ENCODE data around the gene SHC2. TPM values are rescaled to one million over a fixed set of nuclear protein-coding genes. Genes with fewer than 3 reads are reported as not detected.

SHC2 gene
- total and polyA plus RNA-seq, 2 of the 8 experiments (the other 6 are each of a cell fraction or from before 2014, with no cell fraction given): 4.4 to 7.3 TPM

- no peaks in the 10 kb centered on the region for H3K79me1 ChIP-seq (ENCODE audit: low read depth, low read length)
- peak overlapping the region; percentile 55; the same call in 1 of the 2 replicates for H2BK20ac ChIP-seq (ENCODE audit: low read length)
- H4K8ac ChIP-seq (ENCODE audit: extremely low read depth, insufficient read depth, low read length): peak overlapping the region; percentile 60; the same call in 1 of the 2 replicates
- H3K4me3 ChIP-seq (ENCODE audit: extremely low read depth in 1 of 4, insufficient read depth in 2 of 4, low read depth in 3 of 4, low read length in 4 of 4): no peak overlapping the region
- H3K79me2 ChIP-seq (ENCODE audit: control insufficient read depth in 1 of 2, insufficient read depth in 2 of 2, low read length in 2 of 2): no peaks in the 10 kb centered on the region
- no peak overlapping the region for H4K91ac ChIP-seq (replicated peaks; ENCODE audit: insufficient read length, low read length)
- no peak overlapping the region for H3K23ac ChIP-seq (ENCODE audit: insufficient read length)
- DNase-seq (ENCODE audit: low read depth in 1 of 2, low spot score in 2 of 2) (peak; percentile 41 to 85), FAIRE-seq (no peak)
- ChIA-PET CTCF (ENCODE audit: partially characterized antibody) (interaction anchor here (0.6 to 3.1 kb wide), 31 partner anchors 9 to 562 kb away, joined by 3 to 25 read pairs (median 4); partner anchors contain the start of genes MADCAM1, SHC2 and TPGS1), POLR2A (ENCODE audit: partially characterized antibody) (interaction anchor here (1.2 to 2.0 kb wide), 3 partner anchors 22 to 99 kb away, joined by 5 to 6 read pairs (median 5); no protein-coding TSS in a partner anchor)
- H2BK5ac ChIP-seq (ENCODE audit: low read depth, low read length): no peak overlapping the region; the same call in 1 of the 2 replicates
- H3K4me2 ChIP-seq (ENCODE audit: insufficient read depth in 1 of 2, low read depth in 2 of 2, low read length in 2 of 2): peak overlapping the region; percentile 3 to 57; a peak in 3 of 4 replicates
- peak overlapping the region; percentile 44 for H4K5ac ChIP-seq (ENCODE audit: insufficient read length, low read depth, low read length)
- H3K56ac ChIP-seq (replicated peaks; ENCODE audit: insufficient read length, low read depth, low read length): no peak overlapping the region
- H3K27me3 ChIP-seq (replicated peaks in 1 of 4; ENCODE audit: control insufficient read depth in 3 of 4, extremely low read depth in 1 of 4, insufficient read depth in 3 of 4, low read length in 3 of 4): peaks cover 0 to 3% (median 0%) of the 10 kb centered on the region in 4 experiments; a peak in 1 of 7 replicates
- H2BK120ac ChIP-seq (replicated peaks; ENCODE audit: low read depth, low read length): no peak overlapping the region
- 51% methylated on average over 43 of the region's 44 CpGs; no CpG with 5 or more reads in 1 of the 2 experiments for WGBS, 2 experiments (ENCODE audit: extremely low coverage in 1 of 2, insufficient coverage in 1 of 2, insufficient read length in 1 of 2, insufficient replicate concordance in 2 of 2, low coverage in 1 of 2, low lambda C conversion rate in 2 of 2, missing lambda C conversion rate in 1 of 2)
- peak overlapping the region; percentile 97; the same call in 1 of the 2 replicates for H2BK15ac ChIP-seq (ENCODE audit: low read length)
- H3K23me2 ChIP-seq (ENCODE audit: low read depth, low read length): no peaks in the 10 kb centered on the region
- H3K18ac ChIP-seq (ENCODE audit: extremely low read depth, low read length): peak overlapping the region; percentile 51; the same call in 1 of the 2 replicates
- H2BK12ac ChIP-seq (ENCODE audit: low read depth, low read length): 0 out of 2 replicates have a peak overlapping the region, but pooled peaks have one; percentile 41
- peaks cover 0 to 17% (median 7%) of the 10 kb centered on the region in 4 experiments; a peak in 4 of 7 replicates for H3K4me1 ChIP-seq (replicated peaks in 1 of 4; ENCODE audit: control insufficient read depth in 3 of 4, insufficient read depth in 4 of 4, low read length in 3 of 4)
- H2AK5ac ChIP-seq (ENCODE audit: low read depth, low read length): no peak overlapping the region
- peak overlapping the region; percentile 96 for H2AFZ ChIP-seq (ENCODE audit: low read length)
- H4K20me1 ChIP-seq (replicated peaks in 1 of 2; ENCODE audit: control insufficient read depth in 1 of 2, insufficient read depth in 2 of 2, low read length in 2 of 2): no peaks in the 10 kb centered on the region
- H3K36me3 ChIP-seq (ENCODE audit: control insufficient read depth in 2 of 4, insufficient read depth in 4 of 4, low read length in 3 of 4): no peaks in the 10 kb centered on the region
- no peak overlapping the region for H3K4ac ChIP-seq (replicated peaks; ENCODE audit: insufficient read length, low read depth, low read length)
- no peak overlapping the region for H3K27ac ChIP-seq (ENCODE audit: low read depth, low read length)
- H3K9ac ChIP-seq (replicated peaks in 1 of 4; ENCODE audit: extremely low read depth in 1 of 4, low read depth in 3 of 4, low read length in 3 of 4): no peak overlapping the region
- no peak overlapping the region for H3K14ac ChIP-seq (ENCODE audit: insufficient read length)
- no peaks in the 10 kb centered on the region; a peak in 1 of 4 replicates for H3K9me3 ChIP-seq (ENCODE audit: insufficient read depth in 2 of 2, low read depth in 1 of 2, low read length in 1 of 2)
- TF ChIP-seq SP1 (IDR thresholded peaks at IDR 0.05; ENCODE audit: low read depth, low read length) (no peak), ASH2L (IDR thresholded peaks at IDR 0.05; ENCODE audit: low read length) (no peak), EGR1 (IDR thresholded peaks at IDR 0.05; ENCODE audit: borderline replicate concordance, low read depth, low read length) (no peak), E2F6 (IDR thresholded peaks at IDR 0.05) (0 out of 2 replicates have a peak, but pooled peaks have one; percentile 23), BCL11A (IDR thresholded peaks at IDR 0.05; ENCODE audit: low read depth in 2 of 2, low read length in 2 of 2) (no peak), RAD21 (IDR thresholded peaks at IDR 0.05 in 1 of 2, conservative IDR thresholded peaks at IDR 0.05 in 1 of 2; ENCODE audit: low read depth in 2 of 2, low read length in 2 of 2) (peak; percentile 91 to 95), CTCF (IDR thresholded peaks at IDR 0.05; ENCODE audit: control extremely low read depth in 1 of 3, insufficient read depth in 1 of 3, low read depth in 1 of 3, low read length in 3 of 3) (peak; percentile 87 to 95 (median 90))
Observed at GRCh38 chr19:383922-384798, 76.7 kb downstream of the SHC2 start.

All from H1 (cell line).